Activated CD8-positive, alpha-beta memory T cell treated with anti-CD3 and anti-CD28 coated beads, Interleukin-2, amount 50 U/mL, for 1 hour (primary cell): ENCODE measurements around the gene TRPT1.

Experiments used
- DNase-seq: peaks from one replicate; pipeline ENCODE4 v3.0.0-alpha.2; 2020; ENCODE audit errors: extremely low read depth

TRPT1 gene

DNA sequence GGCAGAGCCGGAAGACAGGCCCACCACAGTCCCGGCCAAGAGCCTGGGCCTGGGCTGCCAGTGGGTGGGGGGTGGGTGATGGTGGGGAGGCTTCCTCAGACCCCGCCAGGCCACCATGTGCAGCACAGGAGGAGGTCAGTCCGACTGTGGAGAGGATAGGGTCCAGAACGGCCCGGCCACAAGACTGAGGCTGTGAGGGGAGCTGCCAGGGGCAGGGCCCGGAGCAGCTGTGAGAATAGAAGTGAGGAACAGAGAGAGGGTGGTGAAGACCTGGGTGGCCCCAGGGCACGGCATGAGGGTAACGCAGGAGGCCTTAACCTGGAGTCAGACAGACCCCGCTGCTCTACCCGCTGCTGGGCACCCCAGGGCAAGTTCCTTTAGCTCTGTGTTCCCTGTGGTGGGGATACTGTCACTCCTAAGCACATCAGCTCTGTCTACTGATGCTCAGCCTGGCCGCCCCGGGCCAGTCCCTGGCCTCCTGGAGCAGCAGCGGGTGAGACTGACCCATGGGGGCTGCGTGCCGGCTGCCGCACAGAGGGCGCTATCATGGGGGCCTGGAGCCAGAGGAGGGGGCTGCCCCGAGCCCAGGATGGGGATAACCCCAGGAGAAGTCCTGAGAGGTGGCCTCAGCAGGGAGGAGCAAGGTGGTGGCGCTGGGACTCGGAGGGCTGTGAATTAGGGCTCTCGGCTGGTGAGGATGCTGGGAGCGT lies 17.7 kb downstream of the TRPT1 start:
- no peak for DNase-seq

DNA sequence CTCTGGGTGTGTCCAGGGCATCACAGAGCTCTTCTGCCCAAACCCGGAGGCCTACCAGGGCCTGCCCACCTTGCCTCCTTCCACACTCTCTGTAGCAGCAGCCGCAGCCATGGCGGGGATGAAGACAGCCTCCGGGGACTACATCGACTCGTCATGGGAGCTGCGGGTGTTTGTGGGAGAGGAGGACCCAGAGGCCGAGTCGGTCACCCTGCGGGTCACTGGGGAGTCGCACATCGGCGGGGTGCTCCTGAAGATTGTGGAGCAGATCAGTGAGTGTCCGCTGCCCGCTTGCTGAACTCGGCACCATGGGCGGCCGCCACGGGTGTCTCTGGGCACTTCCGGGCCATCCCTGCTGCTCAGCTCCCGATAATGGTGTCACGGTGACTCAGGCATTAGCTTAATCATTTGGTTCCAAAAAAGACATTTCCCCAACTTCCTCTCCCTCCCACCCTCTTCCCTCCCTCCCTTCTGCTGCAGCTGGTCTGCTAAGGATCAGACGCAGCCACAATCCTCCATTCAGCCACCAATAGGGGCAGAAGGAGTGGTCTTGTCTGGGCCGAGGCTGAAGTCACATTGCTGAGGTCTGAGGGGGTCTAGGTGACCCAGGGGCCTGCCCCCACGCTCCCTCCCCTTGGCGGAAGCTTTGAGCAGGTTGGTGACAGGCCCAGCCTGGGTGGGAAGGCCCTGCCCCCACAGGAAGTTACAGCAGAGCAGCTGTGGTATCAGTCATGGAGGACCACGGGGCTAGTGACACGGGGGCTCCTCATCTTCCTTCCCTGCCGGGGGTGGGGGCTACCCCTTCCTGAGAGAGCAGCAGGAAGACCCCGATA lies 18.5 kb downstream of the TRPT1 start:
- DNase-seq: no peak

DNA sequence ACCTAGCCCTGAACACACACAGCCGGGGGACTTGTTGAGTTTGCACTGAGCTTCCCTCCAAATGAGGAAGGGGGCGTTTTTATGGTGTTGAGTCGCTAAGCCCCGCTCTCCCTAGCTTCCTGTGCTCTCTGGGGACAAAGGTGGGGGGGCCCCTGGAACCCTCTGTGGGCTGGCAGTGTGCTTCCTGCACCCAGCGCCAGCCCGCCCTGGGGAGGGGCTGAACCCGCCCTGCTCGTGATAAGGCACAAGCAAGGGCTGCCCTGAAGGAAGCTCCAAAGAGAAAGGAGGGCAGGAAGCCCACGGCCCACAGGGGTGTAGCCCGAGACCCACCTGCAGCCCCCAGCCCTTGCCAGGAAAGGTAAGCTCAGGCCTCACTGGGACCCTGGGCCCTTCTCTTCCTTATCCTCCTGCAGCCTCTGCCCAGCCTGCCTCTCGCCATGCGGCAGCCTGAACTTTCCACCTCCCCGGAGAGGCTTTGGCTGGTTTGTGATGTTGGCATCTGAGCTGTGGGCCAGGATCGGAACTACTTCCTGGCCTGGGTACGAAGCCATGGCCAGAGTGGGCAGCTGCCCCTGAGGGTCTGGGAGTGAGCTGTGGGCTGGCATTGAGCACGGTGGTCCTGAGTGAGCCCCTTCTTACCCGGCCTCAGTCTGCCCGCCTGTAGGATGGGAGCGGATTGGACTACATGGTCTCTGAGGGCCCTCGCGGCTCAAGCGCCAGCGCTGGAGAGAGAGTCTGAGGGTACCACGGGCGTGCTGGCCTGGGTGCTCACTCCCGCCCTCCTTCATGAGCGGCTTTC lies 19.3 kb downstream of the TRPT1 start, which contains the start of gene FERMT3:
FERMT3 (plus strand) TSS at position 265 of the 799 bp plus-strand sequence. CDS start 644 bp downstream, outside the sequence.
- DNase-seq: no peak

DNA sequence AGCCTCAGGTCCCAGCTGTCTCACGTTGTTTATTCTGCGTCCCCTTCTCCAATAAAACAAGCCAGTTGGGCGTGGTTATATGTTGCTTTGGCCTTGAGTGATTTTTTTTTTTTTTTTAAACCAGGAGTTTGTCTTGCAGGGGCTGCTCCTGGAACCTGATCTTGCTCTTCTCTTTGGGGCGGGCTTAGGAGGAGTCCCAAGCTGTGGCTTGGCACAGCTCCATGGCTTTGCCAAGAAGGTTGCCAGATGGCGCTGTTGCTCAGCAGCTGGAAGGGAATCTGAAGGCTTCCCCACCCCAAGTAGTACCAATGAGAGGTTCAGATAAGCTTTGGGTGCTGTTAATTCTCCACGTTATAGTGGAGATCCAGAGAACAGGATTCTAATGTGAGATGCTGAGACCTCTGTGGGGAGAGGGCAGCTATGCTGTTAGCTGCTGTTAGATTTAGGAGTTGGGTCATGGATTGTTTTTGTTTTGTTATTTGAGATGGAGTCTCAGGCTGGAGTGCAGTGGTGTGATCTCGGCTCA lies 21.5 kb downstream of the TRPT1 start:
- peak; percentile 68 for DNase-seq

DNA sequence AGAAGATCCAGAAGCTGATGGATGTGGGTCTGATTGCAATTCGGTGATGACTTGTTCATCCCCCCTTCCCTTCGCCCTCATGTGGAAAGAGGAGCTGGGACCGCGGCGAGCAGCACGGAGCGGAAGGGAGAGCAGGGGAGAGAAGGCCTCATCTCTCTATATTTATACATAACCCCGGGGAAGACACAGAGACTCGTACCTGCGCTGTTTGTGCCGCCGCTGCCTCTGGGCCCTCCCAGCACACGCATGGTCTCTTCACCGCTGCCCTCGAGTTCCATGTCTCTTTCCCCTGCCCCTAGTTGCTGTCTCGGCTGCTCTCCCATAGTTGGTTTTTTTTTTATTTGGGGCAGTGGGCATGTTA lies 21.9 kb downstream of the TRPT1 start:
- DNase-seq: no peak

DNA sequence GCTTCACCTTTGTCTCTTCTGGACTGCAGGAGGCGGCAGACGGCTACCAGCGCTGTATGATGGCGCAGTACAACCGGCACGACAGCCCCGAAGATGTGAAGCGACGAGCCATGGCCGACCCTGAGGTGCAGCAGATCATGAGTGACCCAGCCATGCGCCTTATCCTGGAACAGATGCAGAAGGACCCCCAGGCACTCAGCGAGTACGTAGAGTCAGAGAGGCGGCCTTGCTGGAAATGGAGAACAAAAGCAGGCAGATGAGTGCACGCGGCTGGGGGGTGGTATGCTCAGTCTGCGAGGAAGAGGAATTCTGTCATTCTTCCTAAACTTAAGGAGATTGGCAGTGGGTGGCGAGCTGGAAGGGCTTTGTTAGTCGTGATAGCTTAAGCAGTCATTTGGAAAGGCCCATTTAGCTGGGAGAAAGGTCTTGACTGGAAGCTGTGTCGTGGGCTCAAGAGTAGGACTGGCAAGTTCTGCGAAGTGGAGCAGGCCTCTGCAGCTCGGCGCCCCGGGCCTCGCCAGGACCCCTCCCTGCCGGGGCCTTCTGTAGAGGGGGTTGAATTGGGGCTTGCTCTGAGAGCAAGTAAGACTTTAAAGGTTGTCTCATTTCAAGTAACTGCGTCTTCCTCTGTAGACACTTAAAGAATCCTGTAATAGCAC lies 22.4 kb downstream of the TRPT1 start:
- no peak for DNase-seq

DNA sequence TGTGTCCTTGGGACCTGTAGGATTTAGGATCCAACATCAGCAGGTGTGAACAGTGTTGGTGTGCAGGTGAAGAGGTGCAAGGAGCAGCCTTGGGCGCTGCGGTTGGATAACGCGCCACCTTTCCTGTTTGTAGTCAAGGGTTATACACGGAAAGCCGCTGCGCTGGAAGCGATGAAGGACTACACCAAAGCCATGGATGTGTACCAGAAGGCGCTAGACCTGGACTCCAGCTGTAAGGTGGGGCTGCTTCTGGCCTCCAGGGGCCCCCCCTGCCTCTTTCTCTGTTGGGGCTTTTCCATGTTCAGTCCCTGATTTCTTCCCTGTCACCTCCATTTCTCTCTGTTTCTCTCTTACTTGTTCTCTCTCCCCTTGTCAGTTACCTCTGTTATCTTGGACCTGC lies 23.0 kb downstream of the TRPT1 start:
- DNase-seq: no peak

DNA sequence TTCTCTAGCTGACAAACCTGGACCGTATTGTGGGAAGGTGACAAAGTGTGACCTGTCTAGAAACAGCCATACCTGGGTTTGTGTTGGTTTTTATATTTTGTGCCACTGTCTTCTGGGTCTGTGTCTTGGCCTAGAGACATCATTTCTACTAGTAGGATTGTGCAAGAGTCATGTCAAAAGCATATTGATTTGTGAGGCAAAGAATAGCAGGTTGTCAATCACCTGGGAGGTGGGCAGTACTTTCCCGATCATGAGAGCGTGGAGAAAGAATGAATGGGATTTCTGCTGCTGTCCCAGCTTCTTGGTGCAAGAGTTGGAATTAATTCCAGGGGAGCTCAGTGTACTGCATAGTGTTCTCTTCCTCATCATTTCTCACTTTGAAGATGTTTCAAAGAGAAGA lies 24.4 kb downstream of the TRPT1 start:
- DNase-seq: no peak

DNA sequence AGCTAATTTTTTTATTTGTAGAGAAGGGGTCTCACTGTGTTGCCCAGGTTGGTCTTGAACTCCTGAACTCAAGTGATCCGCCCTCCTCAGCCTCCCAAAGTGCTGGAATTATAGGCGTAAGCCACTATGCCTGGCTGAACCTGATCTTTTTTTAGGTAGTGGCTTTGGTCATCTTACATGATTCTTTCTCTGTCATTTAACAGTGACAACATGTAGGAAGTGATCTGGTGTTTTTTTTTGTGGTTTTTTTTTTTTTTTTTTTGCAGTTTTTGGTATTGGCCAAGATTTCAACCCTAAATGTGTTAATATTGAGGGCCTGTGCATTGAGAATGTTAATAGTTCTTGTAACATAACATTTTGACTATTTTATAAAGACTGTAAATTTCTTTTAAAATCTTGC lies 27.5 kb downstream of the TRPT1 start:
- no peak for DNase-seq

DNA sequence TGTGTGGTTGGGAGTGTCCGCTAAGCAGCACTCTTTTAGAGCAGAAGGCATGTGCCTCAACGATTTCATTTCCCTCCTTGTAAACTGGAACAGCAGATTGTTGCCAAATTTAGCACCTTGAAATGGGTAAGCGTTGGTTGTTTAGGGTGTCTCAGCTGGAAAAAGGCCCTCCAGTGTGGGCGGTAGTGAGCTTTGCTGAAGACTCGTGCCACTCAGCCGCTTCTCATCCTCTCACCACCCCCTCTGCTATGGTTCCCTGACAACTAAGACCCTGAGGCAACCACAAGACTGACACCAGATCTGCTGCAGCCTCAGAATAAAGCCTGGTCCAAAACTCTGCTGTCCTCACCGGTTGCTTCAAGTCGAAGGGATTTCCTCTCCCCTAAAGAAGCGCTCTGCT lies 29.4 kb downstream of the TRPT1 start:
- DNase-seq: no peak

DNA sequence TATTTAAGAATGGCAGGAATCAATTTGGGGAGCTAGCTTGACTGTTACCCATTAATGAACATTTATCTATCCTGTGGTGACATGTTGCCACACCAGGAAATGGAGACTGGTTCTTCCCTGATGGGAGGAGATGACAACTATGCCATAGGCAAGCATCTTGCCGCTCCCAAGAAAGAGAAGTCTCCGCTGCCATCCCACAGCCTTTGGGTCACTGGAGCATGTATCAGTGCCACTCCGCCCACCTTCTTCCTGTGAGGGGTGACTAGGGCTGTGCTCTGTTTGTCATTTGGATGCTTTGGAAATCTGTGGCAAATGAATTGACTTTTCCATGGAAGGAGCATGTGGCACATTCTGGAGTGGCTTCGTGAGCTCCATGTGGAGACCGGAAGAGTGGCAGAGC lies 33.6 kb downstream of the TRPT1 start:
- no peak for DNase-seq

DNA sequence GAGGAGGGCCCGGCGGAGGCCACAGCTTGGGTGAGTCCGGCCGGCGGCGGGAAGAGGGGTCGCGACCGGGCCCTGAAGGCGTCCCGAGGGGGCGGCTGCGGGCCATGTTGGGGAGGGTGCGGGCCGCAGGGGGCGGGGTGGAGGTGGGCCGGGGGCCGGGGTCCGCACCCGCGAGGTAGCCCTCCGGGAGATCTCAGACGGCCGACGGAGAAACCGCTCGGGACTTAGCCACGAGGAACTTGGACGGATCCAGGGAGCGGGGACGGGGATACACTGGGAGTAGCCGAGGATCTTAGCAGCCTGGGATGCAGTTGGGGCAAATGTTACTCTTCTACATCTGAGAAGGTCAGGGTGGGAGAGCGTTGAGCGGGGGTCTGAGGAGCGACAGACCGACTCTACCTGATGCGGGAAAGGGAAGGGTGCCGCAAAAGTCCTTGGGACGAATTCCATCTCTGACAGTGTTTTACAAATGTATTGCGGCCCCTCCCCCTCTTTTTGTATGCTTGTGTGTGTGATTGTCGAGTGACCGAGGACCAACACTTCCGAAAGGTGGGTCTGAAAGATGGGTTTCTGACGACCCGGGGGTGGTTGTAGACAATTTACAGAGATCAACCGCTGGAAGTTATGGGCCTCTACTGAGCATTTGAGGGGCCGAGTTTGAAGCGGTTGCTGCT lies 39.4 kb downstream of the TRPT1 start:
- DNase-seq: no peak

DNA sequence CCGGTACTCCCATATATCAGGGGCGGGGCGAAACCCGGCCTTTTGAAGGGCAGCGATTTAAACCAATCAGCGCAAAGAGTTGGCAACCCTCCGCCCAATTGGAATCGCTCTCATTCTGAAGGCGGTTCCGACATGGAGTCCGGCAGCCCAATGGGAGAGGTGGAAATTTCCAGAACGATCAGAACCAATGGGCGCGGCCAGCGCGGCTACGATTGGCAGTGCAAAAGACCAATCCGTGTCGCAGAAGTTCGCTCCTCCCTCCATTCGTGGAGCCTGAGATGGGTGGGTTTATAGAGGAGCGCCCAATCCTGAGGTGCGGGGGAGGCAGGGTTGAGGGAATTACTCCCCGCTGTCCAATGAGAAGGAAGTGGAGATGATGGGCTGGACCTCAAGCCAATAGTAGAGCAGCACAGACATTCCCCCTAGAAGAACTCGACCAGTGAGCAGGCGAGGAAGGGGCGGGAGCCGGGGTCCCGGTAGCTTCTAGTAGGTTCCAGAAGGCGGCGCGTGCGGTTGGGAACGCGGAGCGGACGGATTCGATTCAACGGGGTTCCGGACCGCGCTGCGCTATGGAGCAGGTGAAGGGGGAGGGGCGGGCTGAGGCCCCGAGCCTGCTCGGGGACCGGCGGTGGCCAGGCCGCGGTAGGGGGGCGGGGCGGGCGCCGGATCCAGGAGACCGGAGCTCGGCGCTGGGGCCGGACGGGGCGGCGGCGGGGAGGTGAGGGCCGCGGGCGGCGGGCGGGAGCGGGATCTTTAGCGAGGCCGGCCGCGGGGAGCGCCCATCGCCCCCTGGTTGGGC lies 40.1 kb downstream of the TRPT1 start, which contains the start of gene STIP1:
STIP1 (plus strand) TSS at position 479 of the 799 bp plus-strand sequence; CDS start at position 570, 91 bp downstream.
- peak; percentile 99 for DNase-seq

DNA sequence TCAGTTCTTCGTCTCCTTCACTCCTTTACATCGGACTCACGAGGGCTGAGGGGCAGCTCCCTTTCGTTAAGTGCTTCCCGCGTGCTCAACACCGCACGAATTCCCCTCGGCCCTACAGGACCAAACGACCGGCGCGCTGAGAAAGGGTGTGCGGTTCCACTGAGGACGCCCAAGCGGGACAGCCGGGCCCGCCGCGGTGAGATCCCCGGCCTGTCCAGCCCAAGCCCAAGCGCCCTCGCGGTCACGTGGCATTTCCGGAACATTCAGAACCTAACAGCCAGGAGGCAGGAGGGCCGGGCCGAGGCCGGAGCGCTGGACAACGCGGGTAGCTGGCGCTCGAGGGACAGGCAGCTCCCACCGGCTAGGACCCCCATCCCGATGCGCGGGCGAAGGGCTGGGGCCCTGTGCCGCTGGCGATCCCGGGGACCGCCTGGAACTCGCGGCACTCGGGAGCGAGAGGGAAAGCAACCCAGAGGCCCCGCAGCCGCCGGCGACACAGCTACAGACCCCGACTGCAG lies 40.8 kb downstream of the TRPT1 start:
- no peak for DNase-seq

DNA sequence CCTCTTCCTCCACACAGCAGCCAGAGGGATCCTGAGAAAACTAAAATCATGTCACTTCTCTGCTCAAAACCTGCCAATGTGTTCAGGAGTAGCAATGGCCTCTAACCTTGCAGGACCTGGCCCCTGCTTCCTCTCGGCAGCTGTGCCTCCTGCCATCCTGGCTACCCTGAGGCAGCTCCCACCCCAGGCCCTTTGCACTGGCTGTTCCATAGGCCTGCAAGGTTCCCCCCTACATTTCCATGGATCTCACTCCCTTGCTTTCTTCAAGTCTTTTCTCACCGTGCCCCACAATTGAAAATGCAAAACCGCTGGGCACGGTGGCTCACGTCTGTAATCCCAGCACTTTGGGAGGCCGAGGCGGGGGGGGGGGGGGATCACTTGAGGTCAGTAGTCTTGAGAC lies 42.1 kb downstream of the TRPT1 start:
- DNase-seq: no peak

DNA sequence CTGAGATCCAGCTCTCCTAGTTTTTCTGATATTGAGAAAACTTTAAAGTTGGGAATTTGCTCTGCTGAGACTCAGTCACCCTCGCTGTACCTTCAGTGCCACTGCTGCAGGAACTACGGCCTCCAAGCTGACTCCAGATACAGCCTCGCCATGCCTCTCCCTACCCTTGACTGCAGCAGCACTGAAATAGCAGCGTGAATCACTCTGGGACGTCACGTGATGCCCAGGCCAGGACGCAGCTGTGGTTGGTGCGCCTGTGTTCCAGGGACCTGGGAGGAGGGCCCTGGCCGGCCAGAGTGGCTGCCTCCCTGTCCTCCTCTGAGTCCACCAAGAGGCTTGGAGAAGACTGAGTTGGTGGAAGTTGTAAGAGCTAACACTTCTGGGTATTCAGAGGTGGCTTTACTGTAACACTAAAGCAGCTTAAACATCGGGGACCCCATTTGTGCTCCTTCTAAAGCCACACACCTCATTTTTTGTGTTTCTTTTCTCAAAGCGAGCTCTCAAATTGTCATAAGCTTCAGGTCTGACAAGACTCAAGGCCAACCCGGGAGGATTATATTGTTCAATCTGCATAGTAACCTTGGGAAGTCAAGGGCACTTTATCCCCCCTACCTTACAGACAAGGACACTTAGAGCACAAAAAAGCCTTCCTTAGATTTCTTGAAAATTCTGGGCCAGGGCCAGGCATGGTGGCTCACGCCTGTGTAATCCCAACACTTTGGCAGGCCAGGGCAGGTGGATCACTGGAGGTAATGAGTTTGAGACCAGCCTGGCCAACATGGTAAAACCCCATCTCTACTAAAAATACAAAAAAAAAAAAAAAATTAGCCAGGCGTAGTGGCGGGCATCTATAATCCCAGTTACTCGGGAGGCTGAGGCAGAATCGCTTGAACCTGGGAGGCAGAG lies 44.2 kb downstream of the TRPT1 start:
- no peak for DNase-seq

DNA sequence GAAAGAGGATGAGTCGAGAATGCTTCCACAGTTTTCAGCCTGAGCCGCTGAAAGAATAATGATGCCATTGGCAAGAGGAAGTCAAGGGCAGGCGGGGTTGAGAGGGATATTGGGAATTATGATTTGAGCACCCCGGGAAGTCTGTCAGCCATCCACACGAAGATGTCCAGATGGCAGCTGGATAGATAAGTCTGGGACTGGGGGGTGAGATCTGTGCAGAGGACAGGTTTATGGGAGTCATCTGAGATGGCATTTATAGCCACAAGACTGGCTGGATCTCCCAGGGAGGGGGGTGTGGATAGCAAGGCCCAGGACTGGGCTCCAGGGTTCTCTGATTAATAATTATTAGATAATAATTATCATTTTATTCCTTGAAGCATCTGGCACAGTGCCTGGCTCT lies 45.1 kb downstream of the TRPT1 start:
- DNase-seq: no peak

DNA sequence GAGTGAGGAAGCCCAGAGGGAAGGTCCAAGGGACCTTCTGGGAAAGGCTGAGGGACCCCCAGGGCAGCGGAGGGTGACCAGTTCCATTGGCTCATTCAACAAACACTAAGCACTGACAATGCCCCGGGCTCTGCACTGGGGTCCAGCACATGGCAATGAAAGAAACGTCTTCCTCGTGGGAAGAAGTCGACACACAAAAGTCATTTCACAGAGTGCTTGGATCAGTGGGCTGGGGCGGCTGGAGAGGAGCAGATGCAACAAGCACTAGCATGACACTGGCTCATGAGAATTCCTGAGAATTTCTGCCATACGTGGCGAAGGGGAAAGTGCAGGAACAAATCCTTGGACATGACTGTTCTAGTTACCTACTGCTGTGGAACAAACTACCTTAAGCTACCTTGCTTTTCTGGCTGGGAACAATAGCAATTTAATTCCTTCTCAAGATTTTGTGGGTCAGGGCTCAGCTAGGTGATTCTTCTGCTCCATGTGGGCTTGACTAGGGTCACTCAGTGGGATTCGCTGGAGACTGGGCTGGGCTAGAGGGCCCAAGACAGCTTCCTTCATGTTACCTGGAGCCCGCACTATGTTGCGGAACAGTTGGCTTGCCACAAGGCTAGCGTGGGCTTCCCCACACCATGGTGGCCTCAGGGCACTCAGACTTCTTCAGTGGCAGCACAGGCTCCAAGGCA lies 46.9 kb downstream of the TRPT1 start:
- DNase-seq: no peak
